Activated CD4-positive, alpha-beta memory T cell treated with anti-CD3 and anti-CD28 coated beads, Interleukin-2, amount 10 ng/mL, durations not matched to agents 7 days and 5 days (primary cell): ENCODE data around the gene WNT9A. TPM values are rescaled to one million over a fixed set of nuclear protein-coding genes. Genes with fewer than 3 reads are reported as not detected.
A peak's percentile ranks its signal among the peaks of the same experiment; 100 is the strongest.

Experiments
- CTCF ChIA-PET: fragments of 350-600 bp; sonication (Branson Sonifier 250); formaldehyde crosslinking; loops from one replicate; lab custom pipeline; 2021; ENCODE audit warnings: antibody characterized with exemption, inconsistent platforms; lab: Charles Lee
- POLR2A ChIA-PET: fragments of 350-600 bp; sonication (Branson Sonifier 250); formaldehyde crosslinking; loops from one replicate; lab custom pipeline; 2021; ENCODE audit warnings: antibody characterized with exemption; lab: Charles Lee
- DNase-seq: peaks from one replicate; pipeline ENCODE4 v3.0.0-alpha.2; 2020
- H3K27ac Mint-ChIP-seq: one replicate; pipeline ENCODE4 v1.8.0; 2021; ENCODE audit warnings: mild to moderate bottlenecking, mixed read lengths
- H3K27me3 Mint-ChIP-seq: one replicate; pipeline ENCODE4 v1.8.0; 2021; ENCODE audit warnings: mixed read lengths
- H3K36me3 Mint-ChIP-seq: one replicate; pipeline ENCODE4 v1.8.0; 2021; ENCODE audit warnings: low read depth, mixed read lengths
- H3K4me1 Mint-ChIP-seq: one replicate; pipeline ENCODE4 v1.8.0; 2021; ENCODE audit warnings: mixed read lengths
- H3K4me3 Mint-ChIP-seq: one replicate; pipeline ENCODE4 v1.8.0; 2021; ENCODE audit warnings: mild to moderate bottlenecking, mixed read lengths
- H3K9me3 Mint-ChIP-seq: one replicate; pipeline ENCODE4 v1.8.0; 2021; ENCODE audit warnings: mixed read lengths
- total RNA-seq, 2 experiments: library from RNA; stranded (reverse); gene quantifications; one replicate each; pipeline ENCODE4 v1.2.3, GENCODE V29; 2021

WNT9A gene
- total RNA-seq, 2 experiments from 2014 or later, result 1.5 to 2.0 TPM

DNA sequence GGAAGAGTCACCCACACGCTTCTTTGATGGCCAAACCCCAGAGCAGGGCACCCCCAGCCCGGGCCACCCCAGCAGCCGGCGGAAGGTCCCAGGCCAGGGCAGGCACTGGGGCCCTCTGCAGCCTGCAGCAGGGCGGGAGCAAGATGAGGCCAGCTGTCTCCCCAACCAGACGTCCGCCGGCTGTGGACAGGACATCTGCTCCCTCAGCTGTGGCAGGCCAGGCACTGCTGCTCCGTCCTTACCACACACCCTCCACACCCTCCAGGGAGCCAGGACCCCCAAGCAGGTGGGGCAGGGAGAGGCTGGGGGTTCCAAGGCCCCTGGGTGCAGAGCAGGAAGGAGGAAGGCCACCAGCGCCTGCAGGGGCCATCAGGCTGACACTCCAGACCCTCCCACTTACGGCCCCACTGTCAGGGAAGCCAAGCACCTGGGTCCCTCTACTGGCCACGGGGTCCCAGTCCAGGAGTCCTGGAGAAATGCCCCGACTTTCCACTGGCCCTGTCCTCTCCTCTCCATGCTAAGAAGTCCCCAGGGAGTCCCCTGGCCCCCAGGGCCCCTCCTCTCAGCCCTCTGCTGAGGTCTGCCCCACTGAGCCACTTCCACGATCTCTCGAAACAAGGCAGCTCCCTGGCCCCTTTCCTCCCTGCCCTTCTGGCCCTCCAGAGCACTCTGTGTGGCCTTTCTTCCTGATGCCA is 5.6 kb downstream of the WNT9A start:
- no peak overlapping the region for H3K27ac Mint-ChIP-seq
- peaks cover 9% of the 10 kb centered on the region for H3K4me1 Mint-ChIP-seq
- H3K36me3 Mint-ChIP-seq, result peaks cover 5% of the 10 kb centered on the region
- POLR2A ChIA-PET, result no interaction called here
- CTCF ChIA-PET, result no interaction called here
- peaks cover 6% of the 10 kb centered on the region for H3K27me3 Mint-ChIP-seq
- H3K9me3 Mint-ChIP-seq, result peaks cover 7% of the 10 kb centered on the region
- DNase-seq, result peak; percentile 12
- H3K4me3 Mint-ChIP-seq, result no peak overlapping the region

DNA sequence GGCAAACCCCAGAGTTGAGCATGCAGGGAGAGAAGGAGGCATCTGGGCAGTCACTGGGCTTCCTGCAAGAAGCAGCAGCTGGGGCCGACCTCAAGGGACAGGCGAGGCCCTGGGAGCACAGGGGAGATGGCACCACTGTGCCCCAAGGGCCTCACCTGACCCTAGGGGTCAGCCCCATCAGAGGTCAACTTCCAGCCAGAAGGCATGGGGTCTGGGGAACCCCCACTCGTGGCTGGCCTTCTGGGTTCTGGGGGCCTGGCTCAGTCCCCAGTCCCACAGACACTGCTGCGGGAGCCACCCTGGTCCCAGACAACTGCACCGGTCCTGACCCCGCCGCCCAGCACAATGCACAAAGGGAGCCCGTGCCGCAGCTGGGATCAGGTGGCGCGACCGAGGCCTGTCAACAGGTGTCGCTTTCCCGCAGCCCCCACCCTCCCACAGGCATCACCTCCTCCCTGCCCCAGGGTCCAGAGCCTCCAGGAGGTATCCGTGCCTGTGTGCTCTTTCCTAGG is 6.2 kb downstream of the WNT9A start:
- peak; percentile 14 for DNase-seq

DNA sequence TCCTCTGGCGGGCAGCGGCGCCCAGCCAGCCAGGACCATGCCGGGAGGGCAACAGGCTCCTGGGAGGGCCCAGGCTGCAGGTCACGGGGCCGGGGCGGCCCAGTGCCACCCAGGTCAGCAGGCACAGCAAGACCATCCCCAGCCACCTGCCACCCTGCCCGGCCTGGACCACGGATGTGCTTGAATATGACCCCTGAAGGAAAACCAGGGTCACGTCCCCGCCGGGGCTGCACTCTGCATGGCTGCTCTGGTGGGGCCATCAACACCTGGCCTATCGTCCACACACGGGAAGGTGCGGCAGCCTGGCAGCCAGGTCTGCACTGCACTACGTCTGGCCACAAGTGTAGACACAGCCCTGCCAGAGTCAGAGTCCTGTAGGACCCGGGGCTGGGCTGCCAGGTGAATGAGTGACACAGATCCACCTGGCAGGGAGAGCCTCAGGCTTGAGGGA is 6.9 kb downstream of the WNT9A start:
- Mint-ChIP-seq H3K4me1 (peaks cover 3% of the 10 kb centered on the region), H3K27ac (no peak overlapping the region), H3K27me3 (peaks cover under 1% of the 10 kb centered on the region), H3K36me3 (peaks cover 10% of the 10 kb centered on the region), H3K9me3 (peaks cover 16% of the 10 kb centered on the region), H3K4me3 (no peak overlapping the region)
- ChIA-PET CTCF (no interaction called here), POLR2A (no interaction called here)
- peak; percentile 14 for DNase-seq

More for the DNA sequence above, 6.2 kb downstream of the WNT9A start:
- peaks cover 5% of the 10 kb centered on the region for H3K27me3 Mint-ChIP-seq
- no peak overlapping the region for H3K4me3 Mint-ChIP-seq
- H3K4me1 Mint-ChIP-seq, result peaks cover 8% of the 10 kb centered on the region
- ChIA-PET POLR2A (no interaction called here), CTCF (no interaction called here)
- H3K27ac Mint-ChIP-seq, result no peak overlapping the region
- peaks cover 13% of the 10 kb centered on the region for H3K9me3 Mint-ChIP-seq
- peaks cover 10% of the 10 kb centered on the region for H3K36me3 Mint-ChIP-seq

- CTCF ChIA-PET, result interaction anchor here (1.0 kb wide), 1 partner anchor 97 kb away, joined by 3 read pairs; no protein-coding TSS in a partner anchor
- H3K27me3 Mint-ChIP-seq, result no peaks in the 10 kb centered on the region
Observed at GRCh38 chr1:227939791-227940771, 7.7 kb downstream of the WNT9A start.

GRCh38 chr1:227938911-227939790 is 8.6 kb downstream of the WNT9A start:
- no peak overlapping the region for H3K4me3 Mint-ChIP-seq
- H3K27ac Mint-ChIP-seq, result no peak overlapping the region
- DNase-seq, result no peak
- peaks cover 33% of the 10 kb centered on the region for H3K9me3 Mint-ChIP-seq
- POLR2A ChIA-PET, result no interaction called here
- H3K36me3 Mint-ChIP-seq, result peaks cover 13% of the 10 kb centered on the region
- H3K4me1 Mint-ChIP-seq, result peaks cover 11% of the 10 kb centered on the region
- no peaks in the 10 kb centered on the region for H3K27me3 Mint-ChIP-seq
- CTCF ChIA-PET, result interaction anchor here (1.0 kb wide), 1 partner anchor 96 kb away, joined by 3 read pairs; no protein-coding TSS in a partner anchor

More at GRCh38 chr1:227939791-227940771, 7.7 kb downstream of the WNT9A start:
- POLR2A ChIA-PET, result no interaction called here
- Mint-ChIP-seq H3K4me1 (peaks cover 6% of the 10 kb centered on the region), H3K36me3 (peaks cover 10% of the 10 kb centered on the region), H3K27ac (no peak overlapping the region), H3K4me3 (no peak overlapping the region), H3K9me3 (peaks cover 23% of the 10 kb centered on the region)
- no peak for DNase-seq

DNA sequence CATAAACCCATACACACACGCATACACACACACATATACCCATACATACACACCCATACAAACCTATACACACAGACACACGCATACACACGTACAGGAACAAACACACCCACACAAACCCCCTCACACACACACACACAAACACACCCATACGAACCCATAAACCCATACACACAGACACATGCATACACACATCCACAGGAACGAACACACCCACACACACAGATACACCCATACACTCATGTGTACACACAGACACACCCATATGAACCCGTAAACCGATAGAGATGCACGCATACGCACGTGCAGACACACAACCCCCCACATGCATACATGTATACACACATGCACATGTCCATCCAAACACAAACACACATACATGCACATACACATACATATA is 9.5 kb downstream of the WNT9A start:
- H3K27me3 Mint-ChIP-seq, result no peaks in the 10 kb centered on the region
- H3K27ac Mint-ChIP-seq, result no peak overlapping the region
- peaks cover 13% of the 10 kb centered on the region for H3K36me3 Mint-ChIP-seq
- H3K9me3 Mint-ChIP-seq, result peaks cover 33% of the 10 kb centered on the region
- peaks cover 11% of the 10 kb centered on the region for H3K4me1 Mint-ChIP-seq
- H3K4me3 Mint-ChIP-seq, result no peak overlapping the region
- ChIA-PET CTCF (no interaction called here), POLR2A (no interaction called here)
- no peak for DNase-seq

DNA sequence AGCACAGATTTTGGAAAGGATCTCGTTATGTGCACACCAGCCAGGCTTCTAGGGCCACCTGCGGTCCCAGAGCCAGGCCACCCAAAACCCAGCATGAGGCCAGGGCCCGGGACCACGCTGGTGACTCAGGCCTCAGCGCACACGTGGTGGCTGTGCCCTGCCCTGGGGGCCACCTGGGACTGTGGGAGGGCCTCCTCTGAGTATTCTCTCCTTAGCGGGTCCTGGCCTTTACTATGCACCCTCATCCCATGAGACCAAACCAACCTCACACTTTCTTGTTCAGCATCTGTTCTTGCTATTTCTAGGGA is 9.9 kb downstream of the WNT9A start:
- H3K36me3 Mint-ChIP-seq, result peaks cover 13% of the 10 kb centered on the region
- no peak for DNase-seq
- CTCF ChIA-PET, result no interaction called here
- no peaks in the 10 kb centered on the region for H3K27me3 Mint-ChIP-seq
- H3K4me3 Mint-ChIP-seq, result no peak overlapping the region
- POLR2A ChIA-PET, result no interaction called here
- H3K4me1 Mint-ChIP-seq, result peaks cover 11% of the 10 kb centered on the region
- H3K9me3 Mint-ChIP-seq, result peaks cover 33% of the 10 kb centered on the region
- no peak overlapping the region for H3K27ac Mint-ChIP-seq

DNA sequence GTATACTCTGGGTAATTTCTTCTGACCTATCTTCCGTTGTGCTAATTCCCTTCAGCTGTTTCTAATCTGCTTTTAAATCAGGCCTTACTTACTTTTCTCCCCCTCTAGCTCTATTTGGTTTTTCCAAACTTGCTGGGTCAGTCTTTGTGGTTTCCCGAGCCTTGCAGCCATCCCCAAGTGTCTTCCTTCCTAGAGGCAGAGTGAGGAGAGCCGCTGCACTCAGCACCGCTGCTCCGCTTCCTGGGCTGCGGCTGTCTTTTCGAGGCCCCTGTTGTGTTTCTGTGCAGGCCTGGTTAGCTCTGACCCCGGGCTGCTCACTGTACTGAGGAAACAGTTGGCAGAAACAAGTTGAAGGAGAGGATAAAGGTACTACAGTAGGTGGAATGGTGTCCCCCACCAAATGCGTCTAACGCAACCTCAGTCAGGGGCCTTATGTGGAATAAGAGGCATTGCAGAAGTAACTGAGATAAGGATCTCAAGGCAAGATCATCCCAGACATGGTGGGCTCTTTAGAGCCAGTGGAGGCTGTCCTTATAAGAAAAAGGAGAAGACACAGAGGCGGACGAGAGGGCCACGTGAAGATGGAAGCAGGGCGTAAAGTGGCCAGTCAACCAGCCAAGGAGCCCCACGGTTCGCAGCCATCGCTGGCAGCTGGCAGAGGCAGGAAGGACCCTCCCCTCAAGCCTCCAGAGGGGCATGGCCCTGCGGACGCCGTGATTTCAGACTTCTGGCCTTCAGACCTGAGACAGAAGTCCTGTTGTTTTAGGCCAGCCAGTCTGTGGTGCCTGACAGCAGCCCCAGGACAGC is 10.5 kb downstream of the WNT9A start:
- H3K27me3 Mint-ChIP-seq, result no peaks in the 10 kb centered on the region
- no peak overlapping the region for H3K27ac Mint-ChIP-seq
- POLR2A ChIA-PET, result no interaction called here
- no peak for DNase-seq
- CTCF ChIA-PET, result no interaction called here
- peaks cover 11% of the 10 kb centered on the region for H3K4me1 Mint-ChIP-seq
- H3K4me3 Mint-ChIP-seq, result no peak overlapping the region
- H3K36me3 Mint-ChIP-seq, result peaks cover 13% of the 10 kb centered on the region
- H3K9me3 Mint-ChIP-seq, result peaks cover 33% of the 10 kb centered on the region

GRCh38 chr1:227935826-227936225 is 11.9 kb downstream of the WNT9A start:
- Mint-ChIP-seq H3K27me3 (no peaks in the 10 kb centered on the region), H3K4me1 (peaks cover 11% of the 10 kb centered on the region), H3K4me3 (no peak overlapping the region), H3K27ac (no peak overlapping the region), H3K9me3 (peaks cover 33% of the 10 kb centered on the region), H3K36me3 (peaks cover 13% of the 10 kb centered on the region)
- CTCF ChIA-PET, result no interaction called here
- POLR2A ChIA-PET, result no interaction called here
- DNase-seq, result no peak

DNA sequence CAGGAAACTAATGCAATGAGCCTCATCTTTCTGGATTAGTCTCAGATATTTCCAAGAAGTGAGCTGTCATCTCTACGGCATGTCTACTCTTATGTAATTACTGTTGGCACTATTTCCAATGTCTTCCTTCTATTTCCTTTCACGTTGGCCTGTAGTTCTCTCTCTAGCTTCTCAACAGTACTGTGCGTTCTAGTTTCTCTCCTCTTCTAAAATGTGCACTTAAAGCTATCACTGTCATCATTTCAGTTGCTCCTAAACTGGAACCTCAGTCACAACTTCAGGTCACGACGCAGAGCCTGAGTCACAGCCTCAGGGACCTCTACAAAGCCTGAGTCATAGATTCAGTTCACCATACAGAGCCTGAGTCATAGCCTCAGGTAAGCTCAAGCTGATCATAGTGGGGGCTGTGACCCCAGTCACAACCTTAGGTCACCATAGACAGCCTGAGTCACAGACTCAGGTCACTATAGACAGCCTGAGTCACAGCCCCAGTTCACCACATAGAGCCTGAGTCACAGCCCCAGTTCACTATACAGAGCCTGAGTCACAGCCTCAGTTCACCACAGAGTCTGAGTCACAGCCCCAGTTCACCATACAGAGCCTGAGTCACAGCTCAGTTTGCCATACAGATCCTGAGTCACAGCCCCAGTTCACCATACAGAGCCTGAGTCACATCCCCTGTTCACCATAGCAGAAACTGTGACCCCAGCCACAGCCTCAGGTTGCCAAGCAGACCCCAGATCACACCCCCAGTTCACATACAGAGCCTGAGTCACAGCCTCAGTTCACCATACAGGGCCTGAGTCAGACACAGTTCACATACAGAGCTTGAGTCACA is 13.0 kb downstream of the WNT9A start:
- Mint-ChIP-seq H3K27me3 (no peaks in the 10 kb centered on the region), H3K27ac (peak overlapping the region; percentile 61), H3K9me3 (peaks cover 33% of the 10 kb centered on the region), H3K4me1 (peaks cover 11% of the 10 kb centered on the region), H3K36me3 (peaks cover 13% of the 10 kb centered on the region), H3K4me3 (no peak overlapping the region)
- peak; percentile 56 for DNase-seq
- POLR2A ChIA-PET, result interaction anchor here (0.6 to 0.9 kb wide), 2 partner anchors 169 to 216 kb away, joined by 3 to 5 read pairs; no protein-coding TSS in a partner anchor
- CTCF ChIA-PET, result interaction anchor here (0.9 kb wide), 1 partner anchor 19 kb away, joined by 4 read pairs; no protein-coding TSS in a partner anchor
